MM.1S (cell line): ENCODE results near the gene CAMP.

Source experiments
- DNase-seq: peaks from one replicate; pipeline ENCODE4 v3.0.0-alpha.2; 2015
- H2AFZ ChIP-seq: fragments of 300-600 bp; sonication (generic); 2 replicates; pipeline ENCODE4 v1.6.0; 2016; ENCODE audit warnings: antibody characterized with exemption, low read length
- H3F3A ChIP-seq: fragments of 300-600 bp; sonication (generic); 2 replicates; pipeline ENCODE4 v1.6.1; 2016; ENCODE audit warnings: mild to moderate bottlenecking, antibody characterized with exemption, low read length, moderate library complexity, mixed read lengths; ENCODE audit not compliant: insufficient read depth
- H3K27ac ChIP-seq: fragments of 300-600 bp; sonication (generic); 2 replicates; pipeline ENCODE4 v1.5.1; 2016; ENCODE audit warnings: mild to moderate bottlenecking, low read length
- H3K27me3 ChIP-seq: fragments of 300-600 bp; sonication (generic); replicated peaks from 2 replicates; pipeline ENCODE4 v1.6.0; 2016; ENCODE audit warnings: low read length; ENCODE audit not compliant: insufficient read depth
- H3K36me3 ChIP-seq: fragments of 300-600 bp; sonication (generic); replicated peaks from 2 replicates; pipeline ENCODE4 v1.6.1; 2016; ENCODE audit warnings: mild to moderate bottlenecking, low read length, mixed read lengths; ENCODE audit not compliant: insufficient read depth
- H3K4me1 ChIP-seq: fragments of 300-600 bp; sonication (generic); 2 replicates; pipeline ENCODE4 v1.6.1; 2016; ENCODE audit warnings: low read length, mixed read lengths
- H3K4me2 ChIP-seq: fragments of 300-600 bp; sonication (generic); 2 replicates; pipeline ENCODE4 v1.6.0; 2016; ENCODE audit warnings: low read depth, low read length
- H3K4me3 ChIP-seq: fragments of 300-600 bp; sonication (generic); 2 replicates; pipeline ENCODE4 v1.5.1; 2016; ENCODE audit warnings: low read length, mixed read lengths
- H3K79me2 ChIP-seq: fragments of 300-600 bp; sonication (generic); 2 replicates; pipeline ENCODE4 v1.6.1; 2016; ENCODE audit warnings: mixed run types, low read length, mixed read lengths
- H3K9ac ChIP-seq: fragments of 300-600 bp; sonication (generic); 2 replicates; pipeline ENCODE4 v1.6.1; 2016; ENCODE audit warnings: low read length, mixed read lengths
- H3K9me2 ChIP-seq: fragments of 300-600 bp; sonication (generic); replicated peaks from 2 replicates; pipeline ENCODE4 v1.6.1; 2016; ENCODE audit warnings: mild to moderate bottlenecking, low read length, mixed read lengths; ENCODE audit not compliant: insufficient read depth
- H3K9me3 ChIP-seq: fragments of 300-600 bp; sonication (generic); replicated peaks from 2 replicates; pipeline ENCODE4 v1.6.1; 2016; ENCODE audit warnings: mild to moderate bottlenecking, low read length, mixed read lengths; ENCODE audit not compliant: insufficient read depth
- H4K20me1 ChIP-seq: fragments of 300-600 bp; sonication (generic); 2 replicates; pipeline ENCODE4 v1.6.1; 2016; ENCODE audit warnings: mild to moderate bottlenecking, low read length, moderate library complexity, mixed read lengths; ENCODE audit not compliant: insufficient read depth
- CTCF ChIP-seq: fragments of 300-600 bp; sonication (generic); IDR thresholded peaks from 2 replicates; pipeline ENCODE4 v1.5.1; 2016; ENCODE audit warnings: antibody characterized with exemption, low read length, mixed read lengths
- EZH2 ChIP-seq: fragments of 300-600 bp; sonication (generic); optimal IDR thresholded peaks from 2 replicates; pipeline ENCODE3; 2017; ENCODE audit warnings: low read depth, mild to moderate bottlenecking, antibody characterized with exemption, low read length, mixed read lengths
- EZH2phosphoT487 ChIP-seq: fragments of 300-600 bp; sonication (generic); IDR thresholded peaks from 2 replicates; pipeline ENCODE4 v1.6.1; 2018; ENCODE audit warnings: antibody characterized with exemption, low read length

Gene CAMP

DNA sequence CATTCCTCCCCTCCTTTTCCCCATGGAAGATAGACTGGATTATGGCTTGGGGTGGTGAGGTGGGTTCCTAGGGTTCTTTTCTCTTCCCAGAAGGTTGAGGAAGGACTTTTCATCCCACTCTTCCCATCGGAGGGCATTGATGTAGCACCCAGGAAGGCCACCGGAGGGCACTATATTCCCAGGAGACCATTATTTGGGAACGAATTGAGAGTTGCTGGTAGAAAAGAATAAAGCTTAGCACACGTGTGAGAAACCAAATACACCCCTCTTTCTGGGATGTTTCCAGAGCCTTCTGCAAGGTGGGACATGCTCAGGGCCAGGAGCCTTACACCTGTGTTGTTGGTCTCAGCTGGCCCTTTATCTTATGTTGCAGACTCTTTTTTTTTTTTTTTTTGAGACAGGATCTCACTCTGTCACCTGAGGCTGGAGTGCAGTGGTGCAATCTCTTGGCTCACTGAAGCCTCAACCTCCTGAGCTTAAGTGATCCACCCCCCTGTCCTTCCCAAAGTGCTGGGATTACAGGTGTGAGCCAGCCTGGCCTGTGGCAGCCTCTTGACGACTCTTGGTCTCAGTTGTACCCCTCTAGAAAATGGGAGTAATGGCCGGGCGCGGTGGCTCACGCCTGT, 28.7 kb upstream of the CAMP start:
- no peaks in the 10 kb centered on the region for H3K9me2 ChIP-seq
- no peak overlapping the region for H3K4me3 ChIP-seq
- no peaks in the 10 kb centered on the region for H3K9me3 ChIP-seq
- H3K27me3 ChIP-seq = no peaks in the 10 kb centered on the region
- no peaks in the 10 kb centered on the region for H4K20me1 ChIP-seq
- no peak overlapping the region for H3K27ac ChIP-seq
- no peaks in the 10 kb centered on the region for H3K79me2 ChIP-seq
- TF ChIP-seq EZH2phosphoT487 (no peak), EZH2 (no peak), CTCF (peak; percentile 70)
- no peaks in the 10 kb centered on the region for H3K36me3 ChIP-seq
- peak overlapping the region; percentile 33; the same call in 1 of the 2 replicates for H2AFZ ChIP-seq
- H3K4me1 ChIP-seq = no peaks in the 10 kb centered on the region
- H3K4me2 ChIP-seq = peak overlapping the region; percentile 17; the same call in 1 of the 2 replicates
- no peak overlapping the region for H3K9ac ChIP-seq
- peak; percentile 9 for DNase-seq
- H3F3A ChIP-seq = no peaks in the 10 kb centered on the region

GRCh38 chr3:48196611-48197010, 26.7 kb upstream of the CAMP start:
- TF ChIP-seq EZH2 = no peak
- TF ChIP-seq CTCF = no peak
- no peak for TF ChIP-seq EZH2phosphoT487
- no peak overlapping the region for H3K27ac ChIP-seq
- H3K4me2 ChIP-seq = no peak overlapping the region
- H3F3A ChIP-seq = no peaks in the 10 kb centered on the region
- H3K9me2 ChIP-seq = no peaks in the 10 kb centered on the region
- no peaks in the 10 kb centered on the region for H3K36me3 ChIP-seq
- no peaks in the 10 kb centered on the region for H3K4me1 ChIP-seq
- no peak overlapping the region for H3K9ac ChIP-seq
- no peak overlapping the region for H2AFZ ChIP-seq
- no peak for DNase-seq
- no peaks in the 10 kb centered on the region for H3K27me3 ChIP-seq
- no peaks in the 10 kb centered on the region for H3K79me2 ChIP-seq
- no peak overlapping the region for H3K4me3 ChIP-seq
- no peaks in the 10 kb centered on the region for H4K20me1 ChIP-seq
- H3K9me3 ChIP-seq = no peaks in the 10 kb centered on the region

DNA sequence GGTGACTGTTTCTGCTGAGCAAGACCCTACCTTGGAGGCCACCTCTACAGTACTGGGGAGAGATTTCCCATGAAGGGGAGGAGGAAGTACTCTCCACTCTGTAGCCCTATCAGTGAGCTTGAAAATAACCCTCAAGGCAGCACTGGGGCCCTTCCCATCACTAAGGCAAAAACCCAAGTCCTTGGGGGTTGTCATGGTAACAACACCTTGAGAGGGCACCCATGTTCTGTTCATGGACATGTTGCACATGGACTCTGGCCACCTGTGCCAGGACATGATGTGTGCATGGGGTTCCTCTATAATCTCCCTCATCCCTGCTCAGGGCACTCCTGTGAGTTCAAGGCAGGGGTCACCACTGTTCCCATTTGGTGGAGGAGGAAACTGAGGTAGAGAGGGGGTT, 24.2 kb upstream of the CAMP start:
- Histone ChIP-seq H3K4me1 (no peaks in the 10 kb centered on the region), H2AFZ (no peak overlapping the region), H3K36me3 (no peaks in the 10 kb centered on the region), H3K9ac (no peak overlapping the region), H3K27me3 (no peaks in the 10 kb centered on the region), H3K4me3 (no peak overlapping the region), H4K20me1 (no peaks in the 10 kb centered on the region), H3F3A (no peaks in the 10 kb centered on the region), H3K9me3 (no peaks in the 10 kb centered on the region), H3K9me2 (no peaks in the 10 kb centered on the region), H3K4me2 (no peak overlapping the region), H3K27ac (no peak overlapping the region), H3K79me2 (no peaks in the 10 kb centered on the region)
- TF ChIP-seq EZH2phosphoT487 (no peak), CTCF (no peak), EZH2 (no peak)
- no peak for DNase-seq
